Measurements from ENCODE around the gene ATP6V0B.

DNA sequence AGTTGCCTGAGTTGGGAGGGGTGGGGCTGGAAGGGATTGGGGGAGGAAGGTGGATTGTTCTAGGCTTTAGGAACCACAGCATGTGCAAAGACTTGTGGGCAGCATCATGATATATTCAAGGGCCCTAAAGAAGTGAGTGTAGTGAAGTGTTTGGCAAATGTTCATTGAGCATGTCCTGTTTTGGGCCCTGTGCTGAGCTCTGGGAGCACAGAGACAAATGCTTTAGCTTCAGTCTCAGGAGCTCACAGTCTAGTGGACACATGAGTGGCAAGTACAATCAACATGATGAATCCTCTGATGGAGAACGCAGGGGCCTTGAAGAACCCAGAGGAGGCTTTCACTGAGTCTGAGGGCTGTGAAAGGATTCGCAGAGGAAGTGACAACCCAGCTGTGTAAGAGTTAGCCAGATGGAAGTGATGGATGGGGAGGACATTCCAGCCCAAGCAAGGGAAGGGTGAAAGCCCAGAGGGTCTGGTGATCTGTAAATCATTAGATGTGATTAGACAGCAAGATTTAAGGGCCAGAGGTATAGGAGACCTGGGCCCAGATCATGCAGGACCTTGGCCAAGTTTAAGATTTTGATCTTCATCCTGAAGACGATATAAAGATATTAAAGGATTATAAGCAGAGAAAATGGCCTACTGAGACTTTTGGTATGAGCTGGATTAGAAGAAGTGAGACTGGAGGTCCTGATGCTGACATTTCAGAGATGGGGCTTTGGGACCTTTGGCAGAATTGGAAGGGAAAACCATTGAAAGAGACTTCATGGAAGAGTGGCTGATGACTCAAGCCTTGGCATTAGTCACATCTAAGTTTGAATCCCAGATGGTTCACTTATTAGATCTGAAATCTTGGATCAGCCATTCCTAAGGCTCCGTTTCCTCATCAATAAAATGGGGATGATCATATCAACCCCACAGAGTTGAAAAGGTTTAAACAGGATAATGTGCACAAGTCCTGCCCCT lies 23.5 kb upstream of the ATP6V0B start:
- no peak for TF ChIP-seq CTCF (IDR thresholded peaks at IDR 0.05; ENCODE audit: extremely low read depth in 1 of 2, insufficient read depth in 1 of 2, low read depth in 1 of 2, low read length in 2 of 2)
- no peak for TF ChIP-seq EZH2 (IDR thresholded peaks at IDR 0.05; ENCODE audit: borderline replicate concordance, low read depth, low read length, severe bottlenecking)
- TF ChIP-seq MYC (IDR thresholded peaks at IDR 0.05; ENCODE audit: low read depth, low read length) = no peak
- TF ChIP-seq POLR2AphosphoS5 (IDR thresholded peaks at IDR 0.05; ENCODE audit: insufficient read depth, low read depth, low read length) = no peak
- TF ChIP-seq POLR2A (IDR thresholded peaks at IDR 0.05; ENCODE audit: low read depth, low read length) = no peak
- TF ChIP-seq, protein P1, sequence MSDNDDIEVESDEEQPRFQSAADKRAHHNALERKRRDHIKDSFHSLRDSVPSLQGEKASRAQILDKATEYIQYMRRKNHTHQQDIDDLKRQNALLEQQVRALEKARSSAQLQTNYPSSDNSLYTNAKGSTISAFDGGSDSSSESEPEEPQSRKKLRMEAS (IDR thresholded peaks at IDR 0.05; ENCODE audit: insufficient read depth, insufficient read length) = no peak
- peak; percentile 46 for TF ChIP-seq FOS (IDR thresholded peaks at IDR 0.05; ENCODE audit: borderline replicate concordance, insufficient read depth, low read length)
- no peak for TF ChIP-seq GATA2 (IDR thresholded peaks at IDR 0.05; ENCODE audit: insufficient read depth, insufficient read length, low read depth, low read length)
